ENCODE measurements around the gene ADGRB2. TPM values are rescaled to one million over a fixed set of nuclear protein-coding genes. Genes with fewer than 3 reads are reported as not detected.

Gene ADGRB2
- total RNA-seq, 1 donor: 7.9 TPM

DNA sequence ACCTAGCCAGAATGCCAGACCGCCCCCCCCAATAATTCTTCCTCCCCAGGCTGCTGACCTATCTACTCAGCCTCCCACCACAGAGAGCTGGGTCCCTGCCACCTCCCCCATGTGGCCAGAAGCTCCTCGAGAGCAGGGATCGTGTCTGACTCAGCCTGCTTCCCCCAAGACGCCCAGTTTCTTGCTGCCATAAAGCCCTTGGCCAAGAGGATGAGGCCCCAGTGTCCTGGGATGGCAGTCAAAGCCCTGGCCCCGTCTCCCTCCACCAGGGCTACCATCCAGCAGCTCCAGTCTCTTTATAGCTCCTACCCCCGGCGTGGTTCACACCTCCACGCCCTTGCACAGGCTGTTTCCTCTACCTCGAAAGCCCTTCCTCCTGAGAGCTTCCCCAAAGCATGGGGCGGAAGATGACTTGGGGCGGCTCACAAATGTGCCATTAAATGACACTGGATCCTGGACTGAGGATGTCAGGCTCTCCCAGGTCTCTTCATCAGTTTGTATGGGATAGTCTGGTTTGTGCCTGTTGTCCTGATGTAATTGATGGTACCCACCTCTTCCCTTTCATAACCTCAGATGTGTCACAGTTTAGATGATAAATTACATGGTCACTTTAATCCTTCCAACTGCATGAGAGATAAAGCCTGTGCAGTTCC lies 13.2 kb downstream of the ADGRB2 start:
- no peak overlapping the region for H3K4me3 ChIP-seq (ENCODE audit: low read depth, low read length)
- TF ChIP-seq, protein P1, sequence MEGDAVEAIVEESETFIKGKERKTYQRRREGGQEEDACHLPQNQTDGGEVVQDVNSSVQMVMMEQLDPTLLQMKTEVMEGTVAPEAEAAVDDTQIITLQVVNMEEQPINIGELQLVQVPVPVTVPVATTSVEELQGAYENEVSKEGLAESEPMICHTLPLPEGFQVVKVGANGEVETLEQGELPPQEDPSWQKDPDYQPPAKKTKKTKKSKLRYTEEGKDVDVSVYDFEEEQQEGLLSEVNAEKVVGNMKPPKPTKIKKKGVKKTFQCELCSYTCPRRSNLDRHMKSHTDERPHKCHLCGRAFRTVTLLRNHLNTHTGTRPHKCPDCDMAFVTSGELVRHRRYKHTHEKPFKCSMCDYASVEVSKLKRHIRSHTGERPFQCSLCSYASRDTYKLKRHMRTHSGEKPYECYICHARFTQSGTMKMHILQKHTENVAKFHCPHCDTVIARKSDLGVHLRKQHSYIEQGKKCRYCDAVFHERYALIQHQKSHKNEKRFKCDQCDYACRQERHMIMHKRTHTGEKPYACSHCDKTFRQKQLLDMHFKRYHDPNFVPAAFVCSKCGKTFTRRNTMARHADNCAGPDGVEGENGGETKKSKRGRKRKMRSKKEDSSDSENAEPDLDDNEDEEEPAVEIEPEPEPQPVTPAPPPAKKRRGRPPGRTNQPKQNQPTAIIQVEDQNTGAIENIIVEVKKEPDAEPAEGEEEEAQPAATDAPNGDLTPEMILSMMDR (IDR thresholded peaks at IDR 0.05; ENCODE audit: insufficient read depth, low read length): no peak
- peak; percentile 62 for DNase-seq (ENCODE audit: low read depth)

DNA sequence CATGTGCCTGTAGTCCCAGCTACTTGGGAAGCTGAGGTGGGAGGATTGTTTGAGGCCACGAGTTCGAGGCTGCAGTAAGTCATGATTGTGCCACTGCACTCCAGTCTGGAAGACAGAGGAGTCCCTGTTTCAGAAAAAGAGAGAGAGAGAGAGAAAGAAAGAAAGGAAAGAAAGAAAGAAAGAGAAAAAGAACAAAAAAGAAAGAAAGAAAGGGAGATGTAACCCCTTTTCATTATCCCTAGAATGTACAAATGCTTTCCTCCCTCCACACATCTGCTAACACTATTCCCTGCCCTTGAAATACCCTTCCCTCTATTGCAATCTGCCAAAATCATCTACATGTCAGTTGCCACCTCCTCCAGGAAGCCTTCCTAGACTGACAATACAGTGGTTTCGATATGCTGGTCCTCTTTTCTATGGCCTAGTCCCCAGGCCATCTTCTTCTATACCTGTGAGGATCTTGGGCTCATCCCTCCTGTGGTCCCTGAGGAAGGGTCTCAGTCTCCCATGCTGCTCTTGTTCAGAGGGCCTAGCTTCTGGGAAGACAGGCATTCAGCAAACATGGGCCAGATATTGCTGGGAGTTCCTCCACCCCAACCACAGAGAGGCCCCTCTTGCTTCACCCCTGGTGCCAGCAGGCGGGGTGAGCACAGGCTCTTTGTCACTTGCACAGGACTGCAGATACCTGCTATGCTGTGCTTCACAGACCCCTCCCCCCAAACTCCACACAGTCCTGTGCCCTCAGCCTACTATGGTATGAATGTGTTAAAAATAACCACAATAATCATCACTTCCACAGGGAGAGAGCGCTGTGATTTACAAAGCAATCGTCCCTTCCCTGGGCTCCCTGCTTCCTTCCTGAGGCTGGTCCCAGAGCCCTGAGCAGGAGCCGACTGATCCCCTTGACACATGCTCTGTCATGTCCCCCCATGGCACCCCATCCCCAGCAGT lies 14.1 kb downstream of the ADGRB2 start:
- TF ChIP-seq, protein P1 (IDR thresholded peaks at IDR 0.05; ENCODE audit: insufficient read depth, low read length): no peak
- H3K4me3 ChIP-seq (ENCODE audit: low read depth, low read length): no peak overlapping the region
- DNase-seq (ENCODE audit: low read depth): no peak

DNA sequence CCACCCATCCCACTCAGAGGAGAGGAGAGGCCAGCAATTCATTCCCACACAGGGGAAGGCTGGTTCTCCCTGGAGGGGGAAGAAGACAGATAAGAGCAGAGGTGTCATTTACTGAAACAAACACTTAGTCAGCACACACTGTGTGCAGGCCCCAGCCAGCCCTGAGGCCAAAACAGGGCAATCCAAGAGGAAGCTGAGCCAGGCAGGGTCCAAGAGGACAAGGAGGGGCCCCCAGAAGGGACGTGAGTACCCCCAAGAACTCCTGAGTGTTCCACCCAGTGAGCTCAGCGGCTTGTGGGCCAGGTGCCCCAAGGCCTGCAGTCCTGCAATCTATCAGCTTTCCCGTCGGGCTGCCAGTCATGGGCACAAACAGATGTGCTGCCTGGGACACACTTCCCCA lies 15.8 kb downstream of the ADGRB2 start:
- H3K4me3 ChIP-seq (ENCODE audit: low read depth, low read length): no peak overlapping the region
- TF ChIP-seq, protein P1 (IDR thresholded peaks at IDR 0.05; ENCODE audit: insufficient read depth, low read length): no peak

DNA sequence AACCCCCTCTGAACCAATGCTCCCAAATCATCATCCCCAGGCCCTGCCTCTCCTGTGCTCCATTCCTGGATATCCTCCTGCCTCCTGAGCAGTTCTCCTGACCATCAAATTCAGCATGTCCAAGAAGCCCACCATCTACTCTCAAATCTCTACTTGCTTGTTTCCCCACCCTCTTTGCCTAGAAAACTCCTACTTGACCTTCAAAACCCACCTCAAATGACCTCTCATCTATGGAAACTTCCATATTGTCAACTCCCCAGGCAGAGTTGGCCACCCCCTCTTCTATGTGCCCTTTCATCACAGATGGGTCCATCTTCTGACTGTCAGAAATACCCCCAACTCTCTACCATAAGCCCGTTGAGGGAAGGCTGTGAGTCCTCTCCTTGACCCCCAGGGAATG lies 16.8 kb downstream of the ADGRB2 start:
- TF ChIP-seq, protein P1 (IDR thresholded peaks at IDR 0.05; ENCODE audit: insufficient read depth, low read length): no peak
- H3K4me3 ChIP-seq (ENCODE audit: low read depth, low read length): no peak overlapping the region
- DNase-seq (ENCODE audit: low read depth): no peak

More for the DNA sequence above, 15.8 kb downstream of the ADGRB2 start:
- DNase-seq (ENCODE audit: low read depth): peak; percentile 41

DNA sequence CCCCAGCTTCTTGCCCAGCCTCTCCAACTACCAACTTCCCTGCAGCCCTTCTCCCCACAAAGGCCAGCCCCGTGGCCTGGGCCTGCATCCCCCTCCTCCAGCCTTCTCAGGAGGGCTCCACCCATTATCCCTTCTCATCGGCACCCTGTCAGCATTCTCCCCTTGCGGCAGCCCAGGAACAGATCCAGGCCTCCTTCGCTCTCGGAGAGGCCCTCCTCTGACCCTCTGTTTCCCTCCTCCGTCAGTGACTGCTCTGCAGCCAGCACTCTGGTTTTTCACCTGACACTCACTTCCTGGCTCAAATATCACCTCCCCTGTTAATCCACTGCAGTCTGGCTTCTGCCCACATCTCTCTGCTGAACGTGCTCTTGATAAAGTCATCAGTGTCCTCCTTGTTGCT lies 17.5 kb downstream of the ADGRB2 start:
- peak; percentile 16 for DNase-seq (ENCODE audit: low read depth)
- TF ChIP-seq, protein P1 (IDR thresholded peaks at IDR 0.05; ENCODE audit: insufficient read depth, low read length): no peak
- H3K4me3 ChIP-seq (ENCODE audit: low read depth, low read length): no peak overlapping the region

DNA sequence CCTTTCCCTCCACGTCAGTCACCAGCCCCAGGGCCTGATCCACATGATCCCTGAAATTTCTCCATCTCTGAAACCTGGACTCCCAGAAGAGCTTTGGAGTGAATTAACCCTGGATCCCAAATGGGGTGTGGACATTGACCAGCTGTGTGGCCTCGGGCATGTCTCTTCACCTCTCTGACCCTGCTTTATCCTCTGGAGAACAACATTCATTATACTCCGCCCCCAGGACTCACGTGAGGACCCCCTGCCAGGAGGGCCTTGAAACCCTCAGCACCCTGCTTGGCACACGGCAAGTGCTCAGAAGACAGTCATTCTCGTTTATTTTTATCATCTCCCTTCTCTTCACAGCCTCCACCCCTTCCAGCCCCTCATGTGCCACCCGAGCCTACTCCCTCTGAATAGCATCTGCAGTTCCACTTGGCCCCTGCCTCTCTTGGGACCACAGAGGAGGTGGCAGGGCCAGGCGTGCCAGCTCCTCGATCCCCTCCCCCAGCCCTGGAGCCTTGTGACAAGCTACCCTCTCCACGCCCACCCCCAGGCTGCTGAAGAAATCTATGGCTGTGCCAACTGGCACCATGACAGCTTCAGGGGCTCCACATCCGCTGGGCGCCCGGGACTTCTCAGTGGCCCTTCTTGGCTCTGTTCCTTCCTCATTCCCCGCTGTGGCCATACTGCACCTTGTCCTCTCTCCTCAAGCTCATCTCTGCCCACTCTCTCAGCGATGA lies 18.0 kb downstream of the ADGRB2 start:
- DNase-seq (ENCODE audit: low read depth): no peak
- H3K4me3 ChIP-seq (ENCODE audit: low read depth, low read length): no peak overlapping the region
- TF ChIP-seq, protein P1 (IDR thresholded peaks at IDR 0.05; ENCODE audit: insufficient read depth, low read length): no peak
